ENCODE data around the gene CRKL. TPM values are rescaled to one million over a fixed set of nuclear protein-coding genes. Genes with fewer than 3 reads are reported as not detected.

CRKL gene
- total and polyA plus RNA-seq, 2 donors (not counting 1 experiment from before 2014, with no cell fraction given) = 17.1 to 76.7 TPM

GRCh38 chr22:20951932-20952380 lies 34.7 kb downstream of the CRKL start:
- Histone ChIP-seq H3K4me3 (ENCODE audit: control extremely low read depth in 1 of 5, extremely low read depth in 1 of 5, insufficient read depth in 1 of 5, low read depth in 2 of 5, low read length in 4 of 5) (no peak overlapping the region), H3K36me3 (replicated peaks in 1 of 2; ENCODE audit: control extremely low read depth in 1 of 2, control insufficient read depth in 1 of 2, extremely low read depth in 1 of 2, insufficient read depth in 2 of 2, low read length in 1 of 2) (peaks cover 4 to 49% of the 10 kb centered on the region in 2 experiments), H3K4me2 (replicated peaks; ENCODE audit: low read depth, low read length, poor library complexity, severe bottlenecking) (no peak overlapping the region), H3K9ac (ENCODE audit: low read length) (no peak overlapping the region), H3K27ac (ENCODE audit: low read length in 2 of 2) (no peak overlapping the region), H2AFZ (ENCODE audit: insufficient read depth, low read depth, low read length, poor library complexity, severe bottlenecking) (no peak overlapping the region), H3K9me3 (ENCODE audit: control extremely low read depth in 1 of 3, control insufficient read depth in 2 of 3, insufficient read depth in 1 of 3, low read length in 2 of 3) (no peaks in the 10 kb centered on the region), H4K20me1 (ENCODE audit: control insufficient read depth, insufficient read depth, low read length, poor library complexity, severe bottlenecking) (peaks cover 55% of the 10 kb centered on the region), H3K27me3 (replicated peaks in 1 of 4; ENCODE audit: control extremely low read depth in 1 of 4, control insufficient read depth in 3 of 4, insufficient read depth in 4 of 4, low read length in 3 of 4) (peaks cover 0 to 3% (median 0%) of the 10 kb centered on the region in 4 experiments), H3K4me1 (ENCODE audit: control insufficient read depth in 2 of 2, insufficient read depth in 2 of 2, low read length in 2 of 2) (peaks cover 3 to 4% of the 10 kb centered on the region in 2 donors), H3K79me2 (ENCODE audit: control insufficient read depth, insufficient read depth, low read length) (peaks cover 34% of the 10 kb centered on the region)
- Mint-ChIP-seq H3K9me3 (ENCODE audit: insufficient read depth) (no peaks in the 10 kb centered on the region), H3K4me3 (no peak overlapping the region), H3K27me3 (no peaks in the 10 kb centered on the region), H3K4me1 (peaks cover 5% of the 10 kb centered on the region), H3K27ac (no peak overlapping the region)
- intact Hi-C loops (cut with micrococcal nuclease) = no loop called here
- ATAC-seq (ENCODE audit: low read depth) (no peak), DNase-seq (no peak)
- WGBS (ENCODE audit: insufficient coverage) = 98% methylated on average over 6 of the region's 8 CpGs
- CTCF ChIA-PET = interaction anchor here (0.8 kb wide), 1 partner anchor 17 kb away, joined by 3 read pairs; no protein-coding TSS in a partner anchor
- TF ChIP-seq CTCF (IDR thresholded peaks at IDR 0.05) (no peak), EZH2 (IDR thresholded peaks at IDR 0.05; ENCODE audit: borderline replicate concordance, insufficient read depth, low read depth, low read length, poor library complexity, severe bottlenecking) (no peak)
- POLR2A ChIA-PET = no interaction called here

- POLR2A ChIA-PET = no interaction called here
Observed at GRCh38 chr22:20952544-20953341, 35.5 kb downstream of the CRKL start.

More at GRCh38 chr22:20952544-20953341, 35.5 kb downstream of the CRKL start:
- Histone ChIP-seq H4K20me1 (ENCODE audit: control insufficient read depth, insufficient read depth, low read length, poor library complexity, severe bottlenecking) (peaks cover 51% of the 10 kb centered on the region), H3K36me3 (replicated peaks in 1 of 2; ENCODE audit: control extremely low read depth in 1 of 2, control insufficient read depth in 1 of 2, extremely low read depth in 1 of 2, insufficient read depth in 2 of 2, low read length in 1 of 2) (peaks cover 4 to 49% of the 10 kb centered on the region in 2 experiments), H3K4me3 (ENCODE audit: control extremely low read depth in 1 of 5, extremely low read depth in 1 of 5, insufficient read depth in 1 of 5, low read depth in 2 of 5, low read length in 4 of 5) (no peak overlapping the region), H3K79me2 (ENCODE audit: control insufficient read depth, insufficient read depth, low read length) (peaks cover 30% of the 10 kb centered on the region), H3K27ac (ENCODE audit: low read length in 2 of 2) (no peak overlapping the region), H3K9me3 (ENCODE audit: control extremely low read depth in 1 of 3, control insufficient read depth in 2 of 3, insufficient read depth in 1 of 3, low read length in 2 of 3) (no peaks in the 10 kb centered on the region), H3K4me1 (ENCODE audit: control insufficient read depth in 2 of 2, insufficient read depth in 2 of 2, low read length in 2 of 2) (peaks cover 9 to 11% of the 10 kb centered on the region in 2 donors), H3K4me2 (replicated peaks; ENCODE audit: low read depth, low read length, poor library complexity, severe bottlenecking) (no peak overlapping the region), H3K27me3 (replicated peaks in 1 of 4; ENCODE audit: control extremely low read depth in 1 of 4, control insufficient read depth in 3 of 4, insufficient read depth in 4 of 4, low read length in 3 of 4) (peaks cover 0 to 11% (median 2%) of the 10 kb centered on the region in 4 experiments), H3K9ac (ENCODE audit: low read length) (no peak overlapping the region), H2AFZ (ENCODE audit: insufficient read depth, low read depth, low read length, poor library complexity, severe bottlenecking) (no peak overlapping the region)
- peaks cover 9% of the 10 kb centered on the region for H3K4me1 Mint-ChIP-seq
- CTCF ChIA-PET = interaction anchor here (0.6 to 0.7 kb wide), 2 partner anchors 15 to 712 kb away, joined by 3 read pairs; no protein-coding TSS in a partner anchor
- DNase-seq (no peak), ATAC-seq (ENCODE audit: low read depth) (no peak)
- WGBS (ENCODE audit: insufficient coverage) = over 99% methylated on average over 12 of the region's 13 CpGs
- no peaks in the 10 kb centered on the region for H3K9me3 Mint-ChIP-seq (ENCODE audit: insufficient read depth)
- no peak overlapping the region for H3K27ac Mint-ChIP-seq
- no peaks in the 10 kb centered on the region for H3K27me3 Mint-ChIP-seq
- H3K4me3 Mint-ChIP-seq = no peak overlapping the region
- no peak for TF ChIP-seq EZH2 (IDR thresholded peaks at IDR 0.05; ENCODE audit: borderline replicate concordance, insufficient read depth, low read depth, low read length, poor library complexity, severe bottlenecking)
- TF ChIP-seq CTCF (IDR thresholded peaks at IDR 0.05) = no peak
- intact Hi-C loops (cut with micrococcal nuclease) = no loop called here
